Large intestine (tissue), 3 donors: ENCODE results near the gene SPRN. TPM values are rescaled to one million over a fixed set of nuclear protein-coding genes. Genes with fewer than 3 reads are reported as not detected.
A peak's percentile ranks its signal among the peaks of the same experiment; 100 is the strongest.
"Not testable (repeated sequence)": the region's sequence is repeated elsewhere in the genome, so short reads cannot be mapped to it uniquely, and the experiment has no call there.

Experiments used
- DNase-seq, 2 donors: peaks; one replicate each; pipeline versions ENCODE4 v3.0.0 to v3.0.0-alpha.2; 2013
- H3K27ac ChIP-seq: one replicate; pipeline ENCODE4 v1.5.1; 2013; ENCODE audit warnings: low read length
- H3K27me3 ChIP-seq: 2 replicates; pipeline ENCODE4 v1.6.1; 2013; ENCODE audit warnings: low read length; ENCODE audit not compliant: control insufficient read depth, insufficient read depth
- H3K36me3 ChIP-seq: 2 replicates; pipeline ENCODE4 v1.6.1; 2013; ENCODE audit warnings: low read length; ENCODE audit not compliant: control insufficient read depth, insufficient read depth
- H3K4me1 ChIP-seq: one replicate; pipeline ENCODE4 v1.6.1; 2013; ENCODE audit warnings: low read length; ENCODE audit not compliant: control insufficient read depth, insufficient read depth
- H3K4me3 ChIP-seq: one replicate; pipeline ENCODE4 v1.5.1; 2013; ENCODE audit warnings: low read length
- H3K9me3 ChIP-seq: one replicate; pipeline ENCODE4 v1.6.1; 2013; ENCODE audit warnings: mild to moderate bottlenecking, low read depth, low read length, moderate library complexity; ENCODE audit not compliant: control insufficient read depth
- WGBS: methylation state at CpG from one replicate; pipeline ENCODE4 v1.1.5; 2013; ENCODE audit warnings: low lambda C conversion rate; ENCODE audit not compliant: insufficient coverage; 5-methylcytosine and 5-hydroxymethylcytosine counted together
- polyA plus RNA-seq: library from polyadenylated mRNA; unstranded; fragments of 120-200 nt; gene quantifications from one replicate; pipeline ENCODE4 v1.2.1, GENCODE V29; 2013

The SPRN gene
- polyA plus RNA-seq, 1 donor = 4.9 TPM

GRCh38 chr10:133383551-133383950, 40.9 kb downstream of the SPRN start:
- no CpG with 5 or more reads among the region's 4 CpGs for WGBS
- H3K27me3 ChIP-seq = no peaks in the 10 kb centered on the region
- H3K4me1 ChIP-seq = no peaks in the 10 kb centered on the region
- DNase-seq = no peak
- no peak overlapping the region for H3K27ac ChIP-seq
- H3K36me3 ChIP-seq = peaks cover 12% of the 10 kb centered on the region
- no peak overlapping the region for H3K4me3 ChIP-seq
- H3K9me3 ChIP-seq = peaks cover 1% of the 10 kb centered on the region

GRCh38 chr10:133381036-133381435, 43.4 kb downstream of the SPRN start:
- WGBS = no CpG with 5 or more reads among the region's 8 CpGs
- DNase-seq = no peak
- H3K4me1 ChIP-seq = peaks cover 9% of the 10 kb centered on the region

GRCh38 chr10:133379801-133380666, 44.4 kb downstream of the SPRN start:
- WGBS = no CpG with 5 or more reads among the region's 36 CpGs
- Histone ChIP-seq H3K36me3 (peaks cover 12% of the 10 kb centered on the region), H3K9me3 (peaks cover 6% of the 10 kb centered on the region), H3K4me1 (peaks cover 9% of the 10 kb centered on the region), H3K27me3 (no peaks in the 10 kb centered on the region), H3K4me3 (peak overlapping the region; percentile 48), H3K27ac (no peak overlapping the region)
- no peak for DNase-seq

More at GRCh38 chr10:133381036-133381435, 43.4 kb downstream of the SPRN start:
- Histone ChIP-seq H3K4me3 (no peak overlapping the region), H3K27me3 (no peaks in the 10 kb centered on the region), H3K9me3 (peaks cover 6% of the 10 kb centered on the region), H3K36me3 (peaks cover 12% of the 10 kb centered on the region), H3K27ac (no peak overlapping the region)

- H3K36me3 ChIP-seq = peaks cover 10% of the 10 kb centered on the region
- peak in 1 of 2 donors; percentile 73 for DNase-seq
- peak within 1 kb of the TSS; percentile 75 for H3K4me3 ChIP-seq
- H3K27ac ChIP-seq = peak within 1 kb of the TSS; percentile 95
- no CpG with 5 or more reads among the region's 78 CpGs for WGBS
- H3K27me3 ChIP-seq = no peaks in the 10 kb centered on the region
- peaks cover 9% of the 10 kb centered on the region for H3K4me1 ChIP-seq
- H3K9me3 ChIP-seq = peaks cover 6% of the 10 kb centered on the region
Measured at GRCh38 chr10:133379152-133379800, 45.1 kb downstream of the SPRN start, which contains the start of gene PAOX. Gene PAOX (plus strand): TSS chr10:133379262. CDS start chr10:133379317, 55 bp downstream.

- Histone ChIP-seq H3K4me1 (peaks cover 9% of the 10 kb centered on the region), H3K27ac (peak overlapping the region; percentile 95), H3K4me3 (peak overlapping the region; percentile 75), H3K27me3 (no peaks in the 10 kb centered on the region), H3K9me3 (peaks cover 6% of the 10 kb centered on the region), H3K36me3 (peaks cover 6% of the 10 kb centered on the region)
- peak; percentile 85 to 95 for DNase-seq
- WGBS = no CpG with 5 or more reads among the region's 90 CpGs
Measured at GRCh38 chr10:133378251-133379096, 46.0 kb downstream of the SPRN start.

GRCh38 chr10:133377818-133378250, 46.6 kb downstream of the SPRN start:
- Histone ChIP-seq H3K36me3 (peaks cover 6% of the 10 kb centered on the region), H3K4me1 (peaks cover 9% of the 10 kb centered on the region), H3K27ac (peak overlapping the region; percentile 95), H3K4me3 (peak overlapping the region; percentile 75), H3K9me3 (peaks cover 6% of the 10 kb centered on the region), H3K27me3 (no peaks in the 10 kb centered on the region)
- WGBS = no CpG with 5 or more reads among the region's 20 CpGs
- no peak for DNase-seq

GRCh38 chr10:133377025-133377817, 47.2 kb downstream of the SPRN start:
- peak overlapping the region; percentile 75 for H3K4me3 ChIP-seq
- no peak for DNase-seq

GRCh38 chr10:133376183-133376582, 48.2 kb downstream of the SPRN start:
- not testable (repeated sequence) for H3K4me1 ChIP-seq, H3K4me3 ChIP-seq
- 86% methylated on average over 1 of the region's 5 CpGs for WGBS

More at GRCh38 chr10:133377025-133377817, 47.2 kb downstream of the SPRN start:
- no peak overlapping the region for H3K27ac ChIP-seq
- 100% methylated on average over 1 of the region's 30 CpGs for WGBS
- H3K9me3 ChIP-seq = peaks cover 6% of the 10 kb centered on the region
- peaks cover 9% of the 10 kb centered on the region for H3K4me1 ChIP-seq
- H3K36me3 ChIP-seq = peaks cover 5% of the 10 kb centered on the region
- H3K27me3 ChIP-seq = no peaks in the 10 kb centered on the region

GRCh38 chr10:133375357-133376115, 48.9 kb downstream of the SPRN start:
- no peaks in the 10 kb centered on the region for H3K27me3 ChIP-seq
- no peak overlapping the region for H3K27ac ChIP-seq
- peaks cover 8% of the 10 kb centered on the region for H3K36me3 ChIP-seq
- no peak for DNase-seq
- no peak overlapping the region for H3K4me3 ChIP-seq
- peaks cover 6% of the 10 kb centered on the region for H3K9me3 ChIP-seq
- 93% methylated on average over 2 of the region's 12 CpGs for WGBS
- peaks cover 9% of the 10 kb centered on the region for H3K4me1 ChIP-seq

More at GRCh38 chr10:133376183-133376582, 48.2 kb downstream of the SPRN start:
- H3K36me3 ChIP-seq, H3K27ac ChIP-seq, H3K9me3 ChIP-seq, DNase-seq, H3K27me3 ChIP-seq: not testable (repeated sequence)
